Endothelial cell of umbilical vein (primary cell): Measurements from ENCODE around the gene CLC.

Experiments
- EZH2 ChIP-seq: IDR thresholded peaks from 2 replicates; pipeline ENCODE4 v1.6.1; 2012; ENCODE audit warnings: borderline replicate concordance, low read depth, mild to moderate bottlenecking, moderate library complexity, low read length, inconsistent platforms; ENCODE audit not compliant: severe bottlenecking
- FOS ChIP-seq: IDR thresholded peaks from 2 replicates; pipeline ENCODE4 v1.6.1; 2011; ENCODE audit warnings: mild to moderate bottlenecking, low read length, moderate library complexity, borderline replicate concordance; ENCODE audit not compliant: insufficient read depth
- GATA2 ChIP-seq: IDR thresholded peaks from 2 replicates; pipeline ENCODE4 v1.7.0; 2011; ENCODE audit warnings: low read depth, mild to moderate bottlenecking, moderate library complexity, mixed read lengths, low read length; ENCODE audit not compliant: insufficient read length, insufficient read depth
- MYC ChIP-seq: IDR thresholded peaks from one replicate; pipeline ENCODE4 v1.6.1; 2011; ENCODE audit warnings: mild to moderate bottlenecking, low read depth, low read length
- POLR2A ChIP-seq: IDR thresholded peaks from 2 replicates; pipeline ENCODE4 v1.6.1; 2012; ENCODE audit warnings: low read depth, mild to moderate bottlenecking, control low read depth, low read length
- POLR2AphosphoS5 ChIP-seq: IDR thresholded peaks from 2 replicates; pipeline ENCODE4 v1.6.1; 2012; ENCODE audit warnings: low read depth, mild to moderate bottlenecking, control low read depth, low read length, moderate library complexity; ENCODE audit not compliant: insufficient read depth
- TF ChIP-seq, protein P1 (sequence below), 2 donors: IDR thresholded peaks; 1 replicate in 1 of 2; 2 replicates in 1 of 2; pipeline ENCODE4 v1.5.1; 2011; ENCODE audit warnings: low read length in 2 of 2, mild to moderate bottlenecking in 2 of 2, moderate library complexity in 2 of 2, control low read depth in 1 of 2, inconsistent platforms in 1 of 2, low read depth in 1 of 2; ENCODE audit not compliant: insufficient read depth in 1 of 2; ENCODE audit errors: extremely low read depth in 1 of 2
- TF ChIP-seq, protein P2 (sequence below): IDR thresholded peaks from 2 replicates; pipeline ENCODE4 v1.6.1; 2011; ENCODE audit not compliant: insufficient read depth, insufficient read length

DNA sequence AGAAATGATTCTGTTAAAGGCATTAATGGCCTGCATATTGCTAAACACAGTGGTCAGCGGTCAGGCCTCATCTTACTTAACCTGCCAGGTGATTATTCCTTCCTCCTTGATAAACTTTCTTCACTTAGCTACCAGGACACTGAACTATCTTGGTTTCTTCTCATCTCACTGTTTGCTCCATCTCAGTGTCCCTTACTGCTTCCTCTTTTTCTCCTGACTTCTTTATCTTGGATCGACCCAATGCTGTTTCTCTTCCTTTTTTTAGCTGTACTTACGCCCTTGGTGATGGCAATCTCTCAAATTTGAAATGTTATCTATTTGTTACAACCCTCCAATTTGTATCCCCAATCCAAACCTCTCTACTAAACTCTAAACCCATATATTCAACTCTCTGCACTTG is 7.8 kb upstream of the CLC start:
- no peak for TF ChIP-seq FOS
- TF ChIP-seq, protein P1, sequence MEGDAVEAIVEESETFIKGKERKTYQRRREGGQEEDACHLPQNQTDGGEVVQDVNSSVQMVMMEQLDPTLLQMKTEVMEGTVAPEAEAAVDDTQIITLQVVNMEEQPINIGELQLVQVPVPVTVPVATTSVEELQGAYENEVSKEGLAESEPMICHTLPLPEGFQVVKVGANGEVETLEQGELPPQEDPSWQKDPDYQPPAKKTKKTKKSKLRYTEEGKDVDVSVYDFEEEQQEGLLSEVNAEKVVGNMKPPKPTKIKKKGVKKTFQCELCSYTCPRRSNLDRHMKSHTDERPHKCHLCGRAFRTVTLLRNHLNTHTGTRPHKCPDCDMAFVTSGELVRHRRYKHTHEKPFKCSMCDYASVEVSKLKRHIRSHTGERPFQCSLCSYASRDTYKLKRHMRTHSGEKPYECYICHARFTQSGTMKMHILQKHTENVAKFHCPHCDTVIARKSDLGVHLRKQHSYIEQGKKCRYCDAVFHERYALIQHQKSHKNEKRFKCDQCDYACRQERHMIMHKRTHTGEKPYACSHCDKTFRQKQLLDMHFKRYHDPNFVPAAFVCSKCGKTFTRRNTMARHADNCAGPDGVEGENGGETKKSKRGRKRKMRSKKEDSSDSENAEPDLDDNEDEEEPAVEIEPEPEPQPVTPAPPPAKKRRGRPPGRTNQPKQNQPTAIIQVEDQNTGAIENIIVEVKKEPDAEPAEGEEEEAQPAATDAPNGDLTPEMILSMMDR (IDR thresholded peaks at IDR 0.05; ENCODE audit: extremely low read depth in 1 of 2, insufficient read depth in 1 of 2, low read depth in 1 of 2, low read length in 2 of 2), result no peak
- no peak for TF ChIP-seq EZH2
- no peak for TF ChIP-seq POLR2A
- TF ChIP-seq, protein P2, sequence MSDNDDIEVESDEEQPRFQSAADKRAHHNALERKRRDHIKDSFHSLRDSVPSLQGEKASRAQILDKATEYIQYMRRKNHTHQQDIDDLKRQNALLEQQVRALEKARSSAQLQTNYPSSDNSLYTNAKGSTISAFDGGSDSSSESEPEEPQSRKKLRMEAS, result no peak
- TF ChIP-seq POLR2AphosphoS5, result no peak
- no peak for TF ChIP-seq MYC
- TF ChIP-seq GATA2, result no peak
